Nephron (organoid): ENCODE results near the gene RSRC1.
"Not testable (repeated sequence)": the region's sequence is repeated elsewhere in the genome, so short reads cannot be mapped to it uniquely, and the experiment has no call there.

Experiments used
- H3K27ac Mint-ChIP-seq, 3 experiments: 2 replicates each; pipeline ENCODE4 v1.8.0; 2020; ENCODE audit warnings: mixed read lengths in 3 of 3, mild to moderate bottlenecking in 2 of 3, moderate library complexity in 1 of 3
- H3K27me3 Mint-ChIP-seq: 2 replicates; pipeline ENCODE4 v1.8.0; 2021; ENCODE audit warnings: low read depth, mild to moderate bottlenecking, moderate library complexity, mixed read lengths
- H3K36me3 Mint-ChIP-seq: 2 replicates; pipeline ENCODE4 v1.8.0; 2020; ENCODE audit warnings: low read depth, mixed read lengths
- H3K4me1 Mint-ChIP-seq: 2 replicates; pipeline ENCODE4 v1.8.0; 2020; ENCODE audit warnings: mixed read lengths
- H3K4me3 Mint-ChIP-seq, 3 experiments: 2 replicates each; pipeline ENCODE4 v1.8.0; 2020; ENCODE audit warnings: mild to moderate bottlenecking in 3 of 3, mixed read lengths in 3 of 3, moderate library complexity in 2 of 3
- H3K9me3 Mint-ChIP-seq: 2 replicates; pipeline ENCODE4 v1.8.0; 2020; ENCODE audit warnings: mixed read lengths
- CTCF ChIP-seq, 3 experiments: fragments of 200-600 bp; sonication (generic); IDR thresholded peaks; one replicate each; pipeline ENCODE4 v1.5.0; 2021; ENCODE audit warnings: antibody characterized with exemption in 3 of 3; ENCODE audit not compliant: unreplicated experiment in 3 of 3

Gene RSRC1

GRCh38 chr3:158337110-158337509, 227.2 kb downstream of the RSRC1 start:
- H3K36me3 Mint-ChIP-seq = peaks cover 10% of the 10 kb centered on the region
- TF ChIP-seq CTCF (IDR thresholded peaks at IDR 0.05; ENCODE audit: unreplicated experiment in 3 of 3) = no peak

GRCh38 chr3:158339638-158340037, 229.7 kb downstream of the RSRC1 start:
- Mint-ChIP-seq H3K27ac (peak overlapping the region in 1 of 3 experiments; percentile 1), H3K4me1 (no peaks in the 10 kb centered on the region), H3K27me3 (no peaks in the 10 kb centered on the region), H3K36me3 (peaks cover 17% of the 10 kb centered on the region), H3K4me3 (no peak overlapping the region), H3K9me3 (peaks cover 3% of the 10 kb centered on the region)
- TF ChIP-seq CTCF (IDR thresholded peaks at IDR 0.05; ENCODE audit: unreplicated experiment in 3 of 3) = no peak

More at GRCh38 chr3:158337110-158337509, 227.2 kb downstream of the RSRC1 start:
- H3K4me3 Mint-ChIP-seq = no peak overlapping the region
- no peaks in the 10 kb centered on the region for H3K27me3 Mint-ChIP-seq
- no peaks in the 10 kb centered on the region for H3K4me1 Mint-ChIP-seq
- H3K27ac Mint-ChIP-seq = no peak overlapping the region
- H3K9me3 Mint-ChIP-seq = peaks cover 3% of the 10 kb centered on the region

- H3K27me3 Mint-ChIP-seq, H3K9me3 Mint-ChIP-seq, H3K4me3 Mint-ChIP-seq, H3K4me1 Mint-ChIP-seq, H3K27ac Mint-ChIP-seq: not testable (repeated sequence)
- H3K36me3 Mint-ChIP-seq = peaks cover 17% of the 10 kb centered on the region
Observed at GRCh38 chr3:158340951-158341350, 231.1 kb downstream of the RSRC1 start.

- Mint-ChIP-seq H3K4me3 (no peak overlapping the region), H3K9me3 (no peaks in the 10 kb centered on the region), H3K27me3 (no peaks in the 10 kb centered on the region), H3K4me1 (no peaks in the 10 kb centered on the region), H3K27ac (no peak overlapping the region), H3K36me3 (no peaks in the 10 kb centered on the region)
- TF ChIP-seq CTCF (IDR thresholded peaks at IDR 0.05; ENCODE audit: unreplicated experiment in 3 of 3) = no peak
Observed at GRCh38 chr3:158347966-158348365, 238.1 kb downstream of the RSRC1 start.

- Mint-ChIP-seq H3K27me3 (no peaks in the 10 kb centered on the region), H3K4me1 (no peaks in the 10 kb centered on the region), H3K4me3 (no peak overlapping the region), H3K36me3 (no peaks in the 10 kb centered on the region), H3K27ac (no peak overlapping the region), H3K9me3 (no peaks in the 10 kb centered on the region)
- no peak for TF ChIP-seq CTCF (IDR thresholded peaks at IDR 0.05; ENCODE audit: unreplicated experiment in 3 of 3)
Observed at GRCh38 chr3:158350971-158351370, 241.1 kb downstream of the RSRC1 start.

- H3K27me3 Mint-ChIP-seq = no peaks in the 10 kb centered on the region
- H3K4me3 Mint-ChIP-seq = no peak overlapping the region
- H3K27ac Mint-ChIP-seq = no peak overlapping the region
- no peaks in the 10 kb centered on the region for H3K9me3 Mint-ChIP-seq
- H3K36me3 Mint-ChIP-seq = no peaks in the 10 kb centered on the region
- no peak for TF ChIP-seq CTCF (IDR thresholded peaks at IDR 0.05; ENCODE audit: unreplicated experiment in 3 of 3)
- no peaks in the 10 kb centered on the region for H3K4me1 Mint-ChIP-seq
Observed at GRCh38 chr3:158352551-158352950, 242.7 kb downstream of the RSRC1 start.
